ENCODE results near the gene RABGGTB. TPM values are rescaled to one million over a fixed set of nuclear protein-coding genes. Genes with fewer than 3 reads are reported as not detected.
"Not testable (repeated sequence)": the region's sequence is repeated elsewhere in the genome, so short reads cannot be mapped to it uniquely, and the experiment has no call there.

RABGGTB gene
- polyA plus RNA-seq (2011; rRNA removed) (88.9 and 122 TPM in 2 replicates), polyA minus RNA-seq (2011; rRNA and poly(A)+ RNA removed) (68.2 and 126 TPM in 2 replicates)

DNA sequence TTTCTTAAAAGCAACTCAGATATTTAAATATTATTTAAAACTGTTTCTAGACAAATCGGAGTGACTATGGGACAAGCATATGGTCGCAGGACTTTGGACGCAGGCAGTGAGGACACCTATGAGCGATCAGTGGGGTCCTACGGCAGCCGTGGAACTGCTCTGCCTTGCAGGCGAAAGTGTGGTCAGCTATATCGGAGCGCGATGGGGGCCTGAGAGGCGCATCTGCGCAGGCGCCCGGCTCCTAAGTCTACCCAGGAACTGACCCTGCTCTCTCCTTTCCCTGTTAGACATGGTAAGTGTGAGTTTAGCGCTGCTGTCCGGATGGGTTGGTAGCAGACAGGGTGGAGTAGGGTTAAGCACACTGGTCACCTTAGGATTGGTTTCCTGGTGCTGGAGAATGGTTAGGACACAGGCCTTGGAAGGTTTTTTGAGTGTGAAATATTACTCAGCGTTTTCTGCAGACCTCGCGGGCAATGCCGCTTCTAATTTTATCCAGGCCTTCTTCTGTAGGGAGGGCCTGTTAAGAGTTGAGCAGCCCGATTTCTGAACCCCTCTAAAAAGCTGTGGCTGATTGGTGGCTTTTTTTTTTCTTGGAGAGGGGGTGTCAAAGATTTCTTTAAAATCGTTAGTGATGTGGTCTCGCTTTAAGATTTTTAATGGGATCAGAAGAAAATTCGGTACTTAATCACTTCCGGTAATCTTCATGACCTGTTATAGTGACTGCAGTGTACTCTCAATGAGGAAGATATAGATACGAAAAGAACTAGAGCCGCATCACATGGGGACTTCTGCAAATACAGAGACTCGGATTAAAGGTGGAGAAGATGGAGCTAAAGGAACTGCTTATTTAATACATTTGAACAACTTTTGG is at the start of gene RABGGTB:
RABGGTB (plus strand) TSS at position 274 of the 871 bp plus-strand sequence; CDS start at position 290, 16 bp downstream.
- Histone ChIP-seq H3K4me3 (ENCODE audit: low read depth, low read length) (peak within 1 kb of the TSS; percentile 73), H3K27me3 (ENCODE audit: control insufficient read depth, insufficient read depth, low read length) (no peaks in the 10 kb centered on the region), H3K27ac (ENCODE audit: low read depth, low read length) (peak within 1 kb of the TSS; percentile 35), H3K9me3 (ENCODE audit: control insufficient read depth, insufficient read depth, low read length) (no peaks in the 10 kb centered on the region; the same call in 1 of the 2 replicates)
- CTCF ChIA-PET: no interaction called here
- TF ChIP-seq CTCF (IDR thresholded peaks at IDR 0.05; ENCODE audit: low read depth, low read length): no peak
- peak; percentile 91 for DNase-seq (ENCODE audit: low read depth, low spot score)
- POLR2A ChIA-PET: interaction anchor here (0.6 to 1.7 kb wide), 8 partner anchors 9 to 25 kb away, joined by 3 to 12 read pairs (median 6); partner anchors contain the start of gene MSH4

- ChIA-PET POLR2A (no interaction called here), CTCF (no interaction called here)
- H3K9me3 ChIP-seq (ENCODE audit: control insufficient read depth, insufficient read depth, low read length): no peaks in the 10 kb centered on the region
- H3K27ac ChIP-seq (ENCODE audit: low read depth, low read length): no peak overlapping the region
- no peak for DNase-seq (ENCODE audit: low read depth, low spot score)
- H3K27me3 ChIP-seq (ENCODE audit: control insufficient read depth, insufficient read depth, low read length): no peaks in the 10 kb centered on the region
- H3K4me3 ChIP-seq (ENCODE audit: low read depth, low read length): no peak overlapping the region
- TF ChIP-seq CTCF (IDR thresholded peaks at IDR 0.05; ENCODE audit: low read depth, low read length): no peak
Measured at GRCh38 chr1:75742047-75742625, 43.9 kb upstream of the RABGGTB start.

- ChIA-PET CTCF (interaction anchor here (1.1 kb wide), 1 partner anchor 46 kb away, joined by 3 read pairs; no protein-coding TSS in a partner anchor), POLR2A (no interaction called here)
- H3K4me3 ChIP-seq (ENCODE audit: low read depth, low read length): no peak overlapping the region
- no peak overlapping the region for H3K27ac ChIP-seq (ENCODE audit: low read depth, low read length)
- no peak for DNase-seq (ENCODE audit: low read depth, low spot score)
- no peaks in the 10 kb centered on the region for H3K9me3 ChIP-seq (ENCODE audit: control insufficient read depth, insufficient read depth, low read length)
- no peaks in the 10 kb centered on the region for H3K27me3 ChIP-seq (ENCODE audit: control insufficient read depth, insufficient read depth, low read length)
- no peak for TF ChIP-seq CTCF (IDR thresholded peaks at IDR 0.05; ENCODE audit: low read depth, low read length)
Measured at GRCh38 chr1:75745276-75745675, 40.8 kb upstream of the RABGGTB start.

DNA sequence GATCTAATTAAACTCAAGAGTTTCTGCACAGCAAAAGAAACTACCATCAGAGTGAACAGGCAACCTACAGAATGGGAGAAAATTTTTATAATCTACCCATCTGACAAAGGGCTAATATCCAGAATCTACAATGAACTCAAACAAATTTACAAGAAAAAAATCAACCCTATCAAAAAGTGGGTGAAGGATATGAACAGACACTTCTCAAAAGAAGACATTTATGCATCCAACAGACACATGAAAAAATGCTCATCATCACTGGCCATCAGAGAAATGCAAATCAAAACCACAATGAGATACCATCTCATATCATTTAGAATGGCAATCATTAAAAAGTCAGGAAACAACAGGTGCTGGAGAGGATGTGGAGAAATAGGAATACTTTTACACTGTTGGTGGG is 28.8 kb upstream of the RABGGTB start:
- POLR2A ChIA-PET, CTCF ChIA-PET: not testable (repeated sequence)

DNA sequence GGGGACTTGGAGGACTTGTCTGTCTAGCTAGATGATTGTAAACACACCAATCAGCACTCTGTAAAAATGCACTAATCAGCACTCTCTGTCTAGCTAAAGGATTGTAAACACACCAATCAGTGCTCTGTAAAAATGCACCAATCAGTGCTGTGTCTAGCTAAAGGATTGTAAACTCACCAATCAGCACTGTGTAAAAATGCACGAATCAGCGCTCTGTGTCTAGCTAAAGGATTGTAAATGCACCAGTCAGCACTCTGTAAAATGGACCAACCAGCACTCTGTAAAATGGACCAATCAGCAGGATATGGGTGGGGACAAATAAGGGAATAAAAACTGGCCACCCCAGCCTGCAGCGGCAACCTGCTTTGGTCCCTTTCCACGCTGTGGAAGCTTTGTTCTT is 27.5 kb upstream of the RABGGTB start:
- CTCF ChIA-PET: not testable (repeated sequence)

More for the DNA sequence above, 28.8 kb upstream of the RABGGTB start:
- DNase-seq (ENCODE audit: low read depth, low spot score); H3K4me3 ChIP-seq (ENCODE audit: low read depth, low read length); H3K27ac ChIP-seq (ENCODE audit: low read depth, low read length); H3K27me3 ChIP-seq (ENCODE audit: control insufficient read depth, insufficient read depth, low read length); H3K9me3 ChIP-seq (ENCODE audit: control insufficient read depth, insufficient read depth, low read length): not testable (repeated sequence)

More for the DNA sequence above, 27.5 kb upstream of the RABGGTB start:
- H3K9me3 ChIP-seq (ENCODE audit: control insufficient read depth, insufficient read depth, low read length); POLR2A ChIA-PET; H3K27ac ChIP-seq (ENCODE audit: low read depth, low read length); H3K27me3 ChIP-seq (ENCODE audit: control insufficient read depth, insufficient read depth, low read length); DNase-seq (ENCODE audit: low read depth, low spot score); H3K4me3 ChIP-seq (ENCODE audit: low read depth, low read length): not testable (repeated sequence)
